Activated CD4-positive, alpha-beta T cell treated with anti-CD3 and anti-CD28 coated beads, Interleukin-2, amount 50 U/mL, for 24 hours (primary cell): ENCODE measurements around the gene OR4A47.
"Not testable (repeated sequence)": the region's sequence is repeated elsewhere in the genome, so short reads cannot be mapped to it uniquely, and the experiment has no call there.

Source experiments
- DNase-seq, 2 donors: peaks; one replicate each; pipeline ENCODE4 v3.0.0-alpha.2; 2020; ENCODE audit warnings: low read depth in 1 of 2, low spot score in 1 of 2

The OR4A47 gene

DNA sequence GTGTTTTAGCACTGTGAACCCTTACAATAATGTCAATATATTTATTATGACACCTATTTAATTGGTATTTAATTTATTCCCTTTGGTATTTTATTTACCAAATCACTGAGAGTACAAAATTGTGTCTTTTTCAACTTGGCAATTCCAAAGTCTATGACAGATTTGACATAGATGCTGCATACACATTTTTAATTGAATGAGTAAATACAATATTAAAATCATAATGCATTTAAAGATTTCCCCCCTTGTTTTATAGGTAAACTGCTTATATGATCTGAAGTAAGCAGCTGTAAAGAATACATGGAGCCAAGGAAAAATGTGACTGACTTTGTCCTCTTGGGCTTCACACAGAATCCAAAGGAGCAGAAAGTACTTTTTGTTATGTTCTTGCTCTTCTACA lies at the start of gene OR4A47:
Gene OR4A47 (plus strand): TSS at position 301 of the 400 bp plus-strand sequence. CDS start 0 bp downstream, at position 301.
- not testable (repeated sequence) for DNase-seq

GRCh38 chr11:48455909-48456308 lies 32.7 kb upstream of the OR4A47 start:
- DNase-seq = not testable (repeated sequence)

GRCh38 chr11:48473966-48474365 lies 14.6 kb upstream of the OR4A47 start:
- DNase-seq = not testable (repeated sequence)

- DNase-seq = not testable (repeated sequence)
Measured at GRCh38 chr11:48474703-48475102, 13.9 kb upstream of the OR4A47 start.

GRCh38 chr11:48506169-48506568 lies 17.6 kb downstream of the OR4A47 start:
- not testable (repeated sequence) for DNase-seq

DNA sequence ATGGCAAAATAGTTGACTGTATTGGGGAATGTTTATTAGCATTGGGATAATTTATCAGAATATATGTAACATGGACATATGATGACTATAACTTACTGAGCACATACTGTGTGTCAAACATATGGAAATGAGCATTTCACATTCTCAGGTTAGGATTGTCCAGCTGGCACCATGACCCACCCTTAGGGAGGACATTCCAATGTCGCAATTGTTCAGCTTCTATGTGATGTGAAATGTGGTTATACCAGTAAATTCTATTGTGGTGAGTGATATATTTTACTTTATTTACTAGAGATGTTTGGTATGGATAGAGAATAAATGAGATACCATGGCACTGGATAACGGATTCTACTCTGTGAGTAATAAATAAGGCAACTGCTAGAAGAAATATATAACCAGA lies 50.4 kb downstream of the OR4A47 start:
- no peak for DNase-seq
